NCI-H1694 treated with DMSO at 0.1 percent for 48 hours (cell line): Measurements from ENCODE around the gene CES2.

Source experiments
- DNase-seq: peaks from one replicate; lab custom pipeline; 2025; lab: John Stamatoyannopoulos, UW

CES2 gene

GRCh38 chr16:66903544-66904427 is 31.5 kb upstream of the CES2 start:
- DNase-seq = no peak

- no peak for DNase-seq
Observed at GRCh38 chr16:66904428-66904845, 30.9 kb upstream of the CES2 start.

GRCh38 chr16:66904846-66905632 is 30.3 kb upstream of the CES2 start:
- DNase-seq = no peak

GRCh38 chr16:66905633-66906539 is 29.4 kb upstream of the CES2 start:
- DNase-seq = no peak

- DNase-seq = no peak
Observed at GRCh38 chr16:66906916-66907836, 28.1 kb upstream of the CES2 start.

- no peak for DNase-seq
Observed at GRCh38 chr16:66908116-66908515, 27.2 kb upstream of the CES2 start.

GRCh38 chr16:66908762-66909559 is 26.4 kb upstream of the CES2 start:
- no peak for DNase-seq

- DNase-seq = no peak
Observed at GRCh38 chr16:66910175-66910940, 25.0 kb upstream of the CES2 start.

- no peak for DNase-seq
Observed at GRCh38 chr16:66911112-66911511, 24.2 kb upstream of the CES2 start.

- no peak for DNase-seq
Observed at GRCh38 chr16:66911801-66912200, 23.5 kb upstream of the CES2 start.

- no peak for DNase-seq
Observed at GRCh38 chr16:66913081-66913480, 22.2 kb upstream of the CES2 start.

- DNase-seq = no peak
Observed at GRCh38 chr16:66913711-66914110, 21.6 kb upstream of the CES2 start.

- DNase-seq = no peak
Observed at GRCh38 chr16:66914541-66914940, 20.8 kb upstream of the CES2 start.

- DNase-seq = no peak
Observed at GRCh38 chr16:66915041-66915440, 20.3 kb upstream of the CES2 start.

- no peak for DNase-seq
Observed at GRCh38 chr16:66916518-66916917, 18.8 kb upstream of the CES2 start.

GRCh38 chr16:66917741-66918140 is 17.6 kb upstream of the CES2 start:
- DNase-seq = no peak

GRCh38 chr16:66918355-66918754 is 17.0 kb upstream of the CES2 start:
- no peak for DNase-seq

- DNase-seq = no peak
Observed at GRCh38 chr16:66918803-66919568, 16.3 kb upstream of the CES2 start, which contains the start of gene CDH16. Gene CDH16, minus strand, starts transcription at chr16:66918885. Its CDS starts 820 bp downstream, at chr16:66918065.
